Astrocyte (in vitro differentiated cells and primary cell): ENCODE measurements around the gene LMOD3. TPM values are rescaled to one million over a fixed set of nuclear protein-coding genes. Genes with fewer than 3 reads are reported as not detected.

Experiments used
- DNase-seq: peaks from one replicate; pipeline ENCODE4 v3.0.0-alpha.2; 2010; ENCODE audit warnings: low read depth
- FAIRE-seq: peaks from 2 replicates; lab custom pipeline; 2011; peaks lifted over from hg19 to GRCh38; lab: Jason Lieb, UNC
- H2AFZ ChIP-seq: 2 replicates; pipeline ENCODE4 v1.6.0; 2012; ENCODE audit warnings: low read depth, low read length, inconsistent platforms
- H3K27ac ChIP-seq: 2 replicates; pipeline ENCODE4 v1.5.1; 2011; ENCODE audit warnings: low read depth, low read length, inconsistent platforms
- H3K27me3 ChIP-seq: 2 replicates; pipeline ENCODE4 v1.6.0; 2011; ENCODE audit warnings: low read length, inconsistent platforms; ENCODE audit not compliant: insufficient read depth
- H3K36me3 ChIP-seq: 2 replicates; pipeline ENCODE4 v1.5.1; 2011; ENCODE audit warnings: low read length, inconsistent platforms; ENCODE audit not compliant: insufficient read depth
- H3K4me1 ChIP-seq: 2 replicates; pipeline ENCODE4 v1.5.1; 2011; ENCODE audit warnings: low read length, inconsistent platforms; ENCODE audit not compliant: insufficient read depth
- H3K4me2 ChIP-seq: 2 replicates; pipeline ENCODE4 v1.6.0; 2012; ENCODE audit warnings: low read length, inconsistent platforms
- H3K4me3 ChIP-seq: 2 replicates; pipeline ENCODE4 v1.5.1; 2011; ENCODE audit warnings: low read depth, mild to moderate bottlenecking, low read length, inconsistent platforms; ENCODE audit not compliant: insufficient read depth
- H3K79me2 ChIP-seq: 2 replicates; pipeline ENCODE4 v1.6.0; 2012; ENCODE audit warnings: mild to moderate bottlenecking, low read length, inconsistent platforms; ENCODE audit not compliant: insufficient read depth
- H3K9ac ChIP-seq: 2 replicates; pipeline ENCODE4 v1.6.0; 2012; ENCODE audit warnings: mild to moderate bottlenecking, low read length, inconsistent platforms
- H3K9me3 ChIP-seq: 2 replicates; pipeline ENCODE4 v1.5.1; 2012; ENCODE audit warnings: low read depth, mild to moderate bottlenecking, low read length, inconsistent platforms; ENCODE audit not compliant: insufficient read depth
- H4K20me1 ChIP-seq: 2 replicates; pipeline ENCODE4 v1.6.0; 2012; ENCODE audit warnings: low read length, inconsistent platforms; ENCODE audit not compliant: insufficient read depth
- H3K27ac Mint-ChIP-seq: one replicate; pipeline ENCODE4 v1.8.0; 2021; ENCODE audit warnings: mild to moderate bottlenecking, mixed read lengths; ENCODE audit not compliant: unreplicated experiment
- H3K27me3 Mint-ChIP-seq: one replicate; pipeline ENCODE4 v1.8.0; 2021; ENCODE audit warnings: low read depth, mixed read lengths; ENCODE audit not compliant: unreplicated experiment
- H3K36me3 Mint-ChIP-seq: one replicate; pipeline ENCODE4 v1.8.0; 2021; ENCODE audit warnings: low read depth, mixed read lengths; ENCODE audit not compliant: unreplicated experiment
- H3K4me1 Mint-ChIP-seq: one replicate; pipeline ENCODE4 v1.8.0; 2021; ENCODE audit warnings: low read depth, mixed read lengths; ENCODE audit not compliant: unreplicated experiment
- H3K4me3 Mint-ChIP-seq: one replicate; pipeline ENCODE4 v1.8.0; 2021; ENCODE audit warnings: mild to moderate bottlenecking, moderate library complexity, mixed read lengths; ENCODE audit not compliant: unreplicated experiment
- H3K9me3 Mint-ChIP-seq: one replicate; pipeline ENCODE4 v1.8.0; 2021; ENCODE audit warnings: mild to moderate bottlenecking, mixed read lengths; ENCODE audit not compliant: unreplicated experiment
- CTCF ChIP-seq: IDR thresholded peaks from 2 replicates; pipeline ENCODE4 v1.5.1; 2011; ENCODE audit warnings: low read depth, mild to moderate bottlenecking, inconsistent platforms, low read length, moderate library complexity; ENCODE audit not compliant: insufficient read depth
- EZH2 ChIP-seq: IDR thresholded peaks from 2 replicates; pipeline ENCODE4 v1.6.1; 2012; ENCODE audit warnings: mild to moderate bottlenecking, low read length, inconsistent platforms; ENCODE audit not compliant: insufficient read depth
- total RNA-seq: library from RNA; stranded (reverse); gene quantifications from 2 replicates; pipeline ENCODE4 v1.2.1, GENCODE V29; 2021

LMOD3 gene
- total RNA-seq, 1 donor from 2014 or later = 0.07 TPM

- Histone ChIP-seq H2AFZ (no peak overlapping the region), H3K36me3 (no peaks in the 10 kb centered on the region), H3K9ac (no peak overlapping the region), H3K9me3 (no peaks in the 10 kb centered on the region), H3K4me1 (no peaks in the 10 kb centered on the region), H3K4me3 (no peak overlapping the region), H3K27me3 (peaks cover 2% of the 10 kb centered on the region), H3K4me2 (no peak overlapping the region), H4K20me1 (no peaks in the 10 kb centered on the region), H3K79me2 (no peaks in the 10 kb centered on the region), H3K27ac (no peak overlapping the region)
- Mint-ChIP-seq H3K27me3 (peaks cover 2% of the 10 kb centered on the region), H3K4me3 (no peak overlapping the region), H3K9me3 (no peaks in the 10 kb centered on the region), H3K27ac (no peak overlapping the region), H3K36me3 (no peaks in the 10 kb centered on the region), H3K4me1 (peaks cover 3% of the 10 kb centered on the region)
- FAIRE-seq (no peak), DNase-seq (peak; percentile 4)
- no peak for TF ChIP-seq CTCF
- no peak for TF ChIP-seq EZH2
Measured at GRCh38 chr3:69143612-69144011, 21.2 kb upstream of the LMOD3 start.

- H4K20me1 ChIP-seq = no peaks in the 10 kb centered on the region
- H3K4me1 Mint-ChIP-seq = peaks cover 3% of the 10 kb centered on the region
- H3K9me3 ChIP-seq = no peaks in the 10 kb centered on the region
- no peaks in the 10 kb centered on the region for H3K4me1 ChIP-seq
- no peak overlapping the region for H3K27ac ChIP-seq
- peaks cover 2% of the 10 kb centered on the region for H3K27me3 ChIP-seq
- no peak overlapping the region for H3K27ac Mint-ChIP-seq
- H3K9me3 Mint-ChIP-seq = no peaks in the 10 kb centered on the region
- H3K36me3 Mint-ChIP-seq = no peaks in the 10 kb centered on the region
- H2AFZ ChIP-seq = no peak overlapping the region
- H3K4me3 ChIP-seq = no peak overlapping the region
- DNase-seq (no peak), FAIRE-seq (no peak)
- TF ChIP-seq EZH2 = no peak
- no peak for TF ChIP-seq CTCF
- no peak overlapping the region for H3K9ac ChIP-seq
- H3K4me3 Mint-ChIP-seq = no peak overlapping the region
- H3K36me3 ChIP-seq = no peaks in the 10 kb centered on the region
- H3K4me2 ChIP-seq = no peak overlapping the region
- H3K79me2 ChIP-seq = no peaks in the 10 kb centered on the region
- peaks cover 2% of the 10 kb centered on the region for H3K27me3 Mint-ChIP-seq
Measured at GRCh38 chr3:69142797-69143454, 20.5 kb upstream of the LMOD3 start.

GRCh38 chr3:69142090-69142489 lies 19.7 kb upstream of the LMOD3 start:
- no peaks in the 10 kb centered on the region for H3K9me3 ChIP-seq
- no peaks in the 10 kb centered on the region for H3K36me3 ChIP-seq
- no peaks in the 10 kb centered on the region for H3K79me2 ChIP-seq
- no peak for FAIRE-seq
- H3K9ac ChIP-seq = no peak overlapping the region
- peaks cover 6% of the 10 kb centered on the region for H3K4me1 Mint-ChIP-seq
- no peaks in the 10 kb centered on the region for H4K20me1 ChIP-seq
- H3K4me3 Mint-ChIP-seq = no peak overlapping the region
- H3K4me3 ChIP-seq = no peak overlapping the region
- H3K4me2 ChIP-seq = no peak overlapping the region
- no peaks in the 10 kb centered on the region for H3K9me3 Mint-ChIP-seq
- H3K27me3 Mint-ChIP-seq = peaks cover 2% of the 10 kb centered on the region
- H3K27me3 ChIP-seq = peaks cover 2% of the 10 kb centered on the region
- H2AFZ ChIP-seq = no peak overlapping the region
- no peak overlapping the region for H3K27ac ChIP-seq
- DNase-seq = peak; percentile 16
- no peaks in the 10 kb centered on the region for H3K36me3 Mint-ChIP-seq
- H3K4me1 ChIP-seq = no peaks in the 10 kb centered on the region
- TF ChIP-seq CTCF (no peak), EZH2 (no peak)
- no peak overlapping the region for H3K27ac Mint-ChIP-seq
